ENCODE results near the gene RHOBTB1.
"Not testable (repeated sequence)": the region's sequence is repeated elsewhere in the genome, so short reads cannot be mapped to it uniquely, and the experiment has no call there.

Gene RHOBTB1

DNA sequence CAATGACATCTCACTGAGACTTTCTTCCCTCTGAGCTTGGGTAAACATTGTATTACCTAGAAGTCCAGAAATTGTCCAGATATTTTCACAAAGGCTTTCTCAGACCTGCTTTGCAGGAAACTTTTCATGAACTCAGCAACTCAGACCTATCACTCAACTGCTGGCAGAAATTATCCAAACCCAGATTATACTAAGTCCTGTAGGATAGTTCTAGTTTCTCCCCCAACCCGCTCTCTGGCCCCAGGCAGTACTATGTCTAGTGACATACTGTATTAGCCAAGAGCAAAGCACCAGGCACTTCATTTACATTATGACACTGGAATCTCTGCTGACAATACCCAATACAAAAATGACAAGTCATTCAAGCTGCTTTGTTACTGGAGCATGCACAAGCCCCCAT lies 75.0 kb downstream of the RHOBTB1 start:
- no peak for DNase-seq (ENCODE audit: low spot score)

GRCh38 chr10:60865198-60865783 lies 78.7 kb downstream of the RHOBTB1 start:
- DNase-seq (ENCODE audit: low spot score), result no peak

DNA sequence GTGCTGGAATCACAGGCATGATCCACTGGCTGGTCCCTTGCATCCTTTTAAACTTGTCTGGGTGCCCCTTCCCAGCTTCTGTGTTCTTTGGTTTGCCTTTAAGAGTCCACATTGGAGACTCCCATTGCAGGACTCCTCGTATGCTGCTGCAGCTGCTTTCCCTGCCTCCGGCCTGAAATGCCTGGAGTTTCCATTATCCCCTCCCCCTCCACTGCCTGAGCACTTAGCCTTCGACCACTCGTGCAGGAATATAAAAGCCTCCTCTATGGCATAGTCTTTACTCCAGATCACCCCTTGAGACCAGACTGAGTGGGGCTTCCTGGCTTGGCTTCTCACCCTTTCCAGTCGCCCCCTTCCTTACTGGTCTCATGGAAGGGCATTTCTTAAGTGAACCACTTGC lies 80.2 kb downstream of the RHOBTB1 start:
- no peak for DNase-seq (ENCODE audit: low spot score)

DNA sequence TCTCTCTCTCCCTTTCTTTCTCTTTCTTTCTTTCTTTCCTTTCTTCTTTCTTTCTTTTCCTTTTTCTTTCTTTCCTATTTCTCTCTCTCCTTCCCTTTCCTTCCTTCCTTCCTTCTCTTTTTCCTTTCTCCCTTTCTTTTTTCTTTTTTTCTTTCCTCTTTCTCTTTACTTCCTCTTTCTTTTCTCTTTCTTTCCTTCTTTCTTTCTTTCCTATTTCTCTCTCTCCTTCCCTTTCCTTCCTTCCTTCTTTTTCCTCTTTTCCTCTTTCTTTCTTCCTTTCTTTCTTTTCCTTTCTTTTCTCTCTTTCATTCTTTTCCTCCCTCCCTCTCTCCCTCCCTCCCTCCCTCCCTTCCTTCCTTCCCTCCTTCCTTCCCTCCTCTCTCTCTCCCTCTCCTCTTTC lies 81.5 kb downstream of the RHOBTB1 start:
- no peak for DNase-seq (ENCODE audit: low spot score)

DNA sequence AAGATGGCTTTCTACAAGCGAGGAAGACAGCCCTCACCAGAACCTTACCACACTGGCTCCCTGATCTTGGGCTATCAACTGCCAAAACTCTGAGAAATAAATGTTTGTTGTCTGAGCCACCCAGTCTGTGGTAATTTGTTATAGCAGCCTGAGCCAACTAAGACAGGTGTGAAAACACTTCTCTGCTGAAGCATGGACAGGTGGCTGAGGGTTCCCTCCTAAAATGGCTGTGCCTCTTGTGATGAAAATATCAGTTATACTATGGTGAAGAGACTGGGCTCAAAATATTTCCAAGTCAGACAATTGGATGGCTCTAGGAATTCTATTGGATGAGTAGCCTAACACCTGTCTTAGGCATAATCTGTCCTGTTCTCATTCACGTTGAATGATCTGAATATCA lies 87.6 kb downstream of the RHOBTB1 start:
- DNase-seq (ENCODE audit: low spot score), result no peak

GRCh38 chr10:60853637-60854036 lies 90.3 kb downstream of the RHOBTB1 start:
- no peak for DNase-seq (ENCODE audit: low spot score)

GRCh38 chr10:60853107-60853506 lies 90.9 kb downstream of the RHOBTB1 start:
- DNase-seq (ENCODE audit: low spot score), result no peak

- DNase-seq (ENCODE audit: low spot score), result no peak
Observed at GRCh38 chr10:60849740-60850139, 94.2 kb downstream of the RHOBTB1 start.

DNA sequence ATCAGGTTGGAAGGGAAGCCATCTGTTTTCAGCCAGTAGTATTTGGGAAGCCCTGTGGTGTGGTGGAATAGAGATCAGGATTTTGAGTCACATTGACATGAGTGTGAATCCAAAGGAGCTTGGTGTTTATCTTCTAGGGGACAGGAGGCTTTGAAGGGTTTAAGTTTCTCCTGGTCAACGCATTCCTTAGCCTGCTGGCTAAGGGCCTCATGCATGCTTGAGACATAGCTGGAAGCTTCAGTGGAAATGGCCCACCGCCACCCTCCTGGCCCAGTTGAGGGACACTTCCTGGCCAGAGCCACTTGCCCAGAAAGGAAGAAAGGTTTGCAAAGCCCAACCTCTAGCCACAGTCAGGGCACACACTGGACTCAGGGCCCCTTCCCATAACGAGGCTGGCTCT lies 94.8 kb downstream of the RHOBTB1 start:
- no peak for DNase-seq (ENCODE audit: low spot score)

DNA sequence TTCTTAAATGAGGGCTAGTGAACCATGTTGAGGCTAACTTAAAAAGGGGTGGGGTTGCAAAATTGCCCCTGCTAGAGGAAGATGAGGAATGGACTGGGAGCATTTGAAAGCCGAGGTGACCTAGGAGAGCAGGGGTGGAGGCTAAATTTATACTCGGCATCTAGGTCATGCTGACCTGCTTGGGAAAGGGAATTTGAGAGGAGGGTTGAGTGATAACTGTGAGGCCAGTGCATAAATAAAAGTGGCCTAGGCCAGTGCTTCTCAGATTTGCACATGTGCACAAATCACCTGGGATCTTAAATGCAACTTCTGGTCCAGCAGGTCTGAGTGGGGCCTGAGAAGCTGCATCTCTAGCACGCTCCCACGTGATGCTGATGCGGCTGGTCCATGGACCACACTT lies 95.3 kb downstream of the RHOBTB1 start:
- DNase-seq (ENCODE audit: low spot score), result no peak

DNA sequence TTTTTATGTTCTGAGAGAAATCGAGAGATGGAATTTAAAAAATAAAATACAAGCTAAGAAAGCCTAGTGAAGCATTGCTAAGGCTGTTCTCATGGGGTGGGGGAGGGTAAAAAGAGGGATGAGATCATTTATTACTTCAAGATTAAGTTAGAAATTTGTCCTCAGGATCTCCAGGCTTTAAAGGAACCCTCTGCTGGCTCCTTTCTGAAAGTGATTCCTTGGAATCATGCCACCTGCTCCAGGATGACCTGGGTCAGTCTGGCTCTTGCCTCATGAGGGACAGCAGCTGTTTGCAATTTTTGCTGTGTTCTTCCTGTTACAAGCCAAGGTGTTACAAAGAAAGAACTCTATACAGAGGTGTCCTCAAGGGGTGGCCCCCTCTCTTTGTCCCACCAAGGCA lies 95.9 kb downstream of the RHOBTB1 start:
- DNase-seq (ENCODE audit: low spot score), result no peak

- DNase-seq (ENCODE audit: low spot score), result no peak
Observed at GRCh38 chr10:60846173-60846572, 97.8 kb downstream of the RHOBTB1 start.

- no peak for DNase-seq (ENCODE audit: low spot score)
Observed at GRCh38 chr10:60845038-60845437, 98.9 kb downstream of the RHOBTB1 start.

DNA sequence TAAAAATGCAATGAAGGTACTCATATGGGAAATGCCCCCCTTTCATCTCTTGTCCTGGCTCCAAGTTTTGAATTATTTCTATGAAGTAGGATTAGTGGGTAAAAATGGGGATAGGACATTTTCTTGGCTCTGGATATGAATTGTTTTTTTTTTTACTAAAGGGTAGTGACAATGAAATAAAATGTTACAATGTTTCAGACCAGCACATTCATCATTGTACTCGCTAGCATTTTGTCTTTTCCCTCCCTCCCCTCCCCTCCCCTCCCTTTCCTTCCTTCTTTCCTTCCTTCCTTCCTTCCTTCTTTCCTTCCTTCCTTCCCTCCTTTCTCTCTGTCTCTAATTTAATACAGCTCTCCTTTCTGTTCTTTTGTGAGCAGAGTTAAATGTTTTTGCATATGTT lies 101.3 kb downstream of the RHOBTB1 start:
- no peak for DNase-seq (ENCODE audit: low spot score)

- DNase-seq (ENCODE audit: low spot score), result not testable (repeated sequence)
Observed at GRCh38 chr10:60841227-60841626, 102.8 kb downstream of the RHOBTB1 start.

- no peak for DNase-seq (ENCODE audit: low spot score)
Observed at GRCh38 chr10:60835049-60835448, 108.9 kb downstream of the RHOBTB1 start.

DNA sequence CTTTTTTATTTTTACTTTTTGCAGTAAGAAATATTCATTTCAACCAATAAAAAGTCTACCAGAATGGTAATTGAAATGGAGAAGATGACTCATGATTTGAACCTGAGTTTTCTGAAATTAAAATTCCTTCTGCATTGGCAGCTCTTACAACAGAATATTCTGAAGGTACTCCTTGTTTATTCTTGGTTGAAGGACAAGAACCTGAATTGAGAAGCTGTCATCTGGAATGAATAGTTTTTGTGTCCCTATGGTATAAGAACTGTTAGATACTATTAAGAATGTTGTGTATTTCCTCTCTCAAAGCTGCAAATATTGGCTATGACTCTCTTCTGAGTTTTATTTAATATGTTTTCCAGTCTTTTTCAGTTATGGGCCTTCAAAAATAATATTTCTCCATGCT lies 109.6 kb downstream of the RHOBTB1 start:
- DNase-seq (ENCODE audit: low spot score), result no peak

DNA sequence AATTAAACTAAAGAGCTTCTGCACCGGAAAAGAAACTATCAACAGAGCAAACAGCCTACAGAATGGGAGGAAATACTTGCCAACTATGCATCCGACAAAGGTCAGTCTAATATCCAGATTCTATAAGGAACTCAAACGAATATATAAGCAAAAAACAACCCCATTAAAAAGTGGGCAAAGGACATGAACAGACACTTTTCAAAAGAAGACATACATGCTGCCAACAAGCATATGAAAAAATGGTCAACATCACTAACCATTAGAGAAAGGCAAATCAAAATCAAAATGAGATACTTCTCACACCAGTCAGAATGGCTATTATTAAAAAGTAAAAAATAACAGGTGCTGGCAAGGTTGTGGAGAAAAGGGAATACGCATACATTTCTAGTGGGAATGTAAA lies 111.8 kb downstream of the RHOBTB1 start:
- DNase-seq (ENCODE audit: low spot score), result not testable (repeated sequence)

- no peak for DNase-seq (ENCODE audit: low spot score)
Observed at GRCh38 chr10:60828489-60828852, 115.5 kb downstream of the RHOBTB1 start.

DNA sequence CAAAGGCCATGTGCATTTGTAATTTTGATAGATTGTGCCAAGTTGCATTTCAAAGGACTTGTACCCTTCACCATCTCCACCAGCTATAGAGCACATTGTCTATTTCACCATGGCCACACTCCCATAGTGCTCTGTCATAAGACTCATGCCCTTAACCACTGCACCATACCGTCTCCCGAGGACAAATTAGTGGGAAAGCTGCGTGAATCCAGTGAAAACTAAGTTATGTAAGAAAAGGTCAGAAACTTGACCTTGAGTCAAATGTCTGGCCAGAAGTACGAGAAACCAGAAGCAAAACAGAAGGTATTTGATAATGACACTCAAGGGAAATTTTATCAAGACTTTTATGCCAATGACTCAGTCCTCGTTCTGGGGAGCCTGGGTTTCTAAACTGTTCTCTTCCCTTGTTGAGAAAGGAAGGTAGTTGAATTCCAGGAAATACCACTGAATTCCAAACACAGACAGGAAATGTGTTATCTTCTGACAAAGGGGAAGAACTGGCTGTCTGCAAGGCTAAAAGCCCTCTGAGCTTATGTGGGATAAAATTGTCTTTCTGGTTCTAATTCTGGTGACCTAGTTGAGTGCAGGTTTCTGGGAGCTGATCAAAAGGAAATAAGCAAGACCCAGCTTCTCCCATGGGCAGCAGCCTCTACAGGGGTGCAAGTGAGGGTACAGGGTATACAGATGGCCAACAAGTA lies 116.0 kb downstream of the RHOBTB1 start:
- no peak for DNase-seq (ENCODE audit: low spot score)

GRCh38 chr10:60825520-60825919 lies 118.5 kb downstream of the RHOBTB1 start:
- DNase-seq (ENCODE audit: low spot score), result no peak

DNA sequence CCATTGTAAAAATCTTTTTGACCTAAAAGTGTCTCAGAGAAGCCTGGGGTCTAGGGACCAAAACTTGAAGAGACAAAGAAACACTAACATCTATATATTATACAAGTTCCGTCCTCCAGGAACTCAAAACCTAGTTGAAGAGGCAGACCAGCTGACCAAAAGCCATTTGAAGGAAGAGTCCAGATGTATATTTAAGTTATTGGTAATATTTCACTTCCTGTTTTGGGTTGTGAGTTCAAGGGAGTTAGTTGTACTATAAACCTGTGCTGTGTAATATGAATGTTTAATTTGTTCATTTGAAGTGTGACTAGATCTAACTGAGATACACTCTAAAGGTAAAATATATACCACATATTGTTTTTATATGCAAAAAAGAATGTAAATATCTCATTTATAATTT lies 120.7 kb downstream of the RHOBTB1 start:
- DNase-seq (ENCODE audit: low spot score), result no peak

- DNase-seq (ENCODE audit: low spot score), result no peak
Observed at GRCh38 chr10:60822809-60823208, 121.2 kb downstream of the RHOBTB1 start.

DNA sequence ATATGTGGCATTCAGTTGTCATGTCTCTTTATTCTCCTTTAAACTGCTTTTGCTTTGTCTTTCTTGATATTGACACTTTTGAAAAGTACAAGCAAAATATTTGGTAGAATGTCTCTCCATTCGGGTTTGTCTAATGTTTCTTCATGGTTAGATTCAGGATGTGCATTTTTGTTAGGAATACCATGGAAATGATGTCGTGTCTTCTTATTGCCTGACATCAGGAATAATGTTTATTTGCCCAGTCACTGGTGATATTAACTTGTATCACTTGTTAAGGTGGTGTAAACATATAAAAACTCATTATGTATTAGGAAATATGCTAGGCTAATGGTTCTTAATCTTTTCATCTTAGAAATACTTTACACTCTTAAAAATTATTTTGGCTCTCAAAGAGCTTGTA lies 122.3 kb downstream of the RHOBTB1 start:
- DNase-seq (ENCODE audit: low spot score), result no peak
